Esophagus (tissue), 2 donors: Measurements from ENCODE around the gene PCOLCE2. TPM values are rescaled to one million over a fixed set of nuclear protein-coding genes. Genes with fewer than 3 reads are reported as not detected.

Experiments
- H3K27ac ChIP-seq, 2 donors: one replicate each; pipeline ENCODE4 v1.5.1; 2013; ENCODE audit warnings: low read depth in 2 of 2, mild to moderate bottlenecking in 2 of 2, inconsistent platforms in 1 of 2, low read length in 1 of 2, moderate library complexity in 1 of 2
- H3K27me3 ChIP-seq, 2 donors: one replicate each; pipeline ENCODE4 v1.6.1; 2013; ENCODE audit warnings: low read length in 2 of 2, control low read depth in 1 of 2, mild to moderate bottlenecking in 1 of 2; ENCODE audit not compliant: insufficient read depth in 2 of 2, control insufficient read depth in 1 of 2
- H3K36me3 ChIP-seq, 2 donors: one replicate each; pipeline ENCODE4 v1.6.1; 2013; ENCODE audit warnings: low read length in 1 of 2; ENCODE audit not compliant: control insufficient read depth in 2 of 2, insufficient read depth in 2 of 2
- H3K4me1 ChIP-seq, 2 donors: one replicate each; pipeline ENCODE4 v1.6.1; 2013; ENCODE audit warnings: low read length in 1 of 2; ENCODE audit not compliant: control insufficient read depth in 2 of 2, insufficient read depth in 2 of 2
- H3K4me3 ChIP-seq, 2 donors: one replicate each; pipeline ENCODE4 v1.5.1; 2013; ENCODE audit warnings: low read length in 2 of 2, mild to moderate bottlenecking in 2 of 2, low read depth in 1 of 2, moderate library complexity in 1 of 2
- H3K9me3 ChIP-seq, 2 donors: one replicate each; pipeline ENCODE4 v1.6.1; 2013; ENCODE audit warnings: mild to moderate bottlenecking in 2 of 2, low read depth in 1 of 2, low read length in 1 of 2, moderate library complexity in 1 of 2; ENCODE audit not compliant: control insufficient read depth in 2 of 2, insufficient read depth in 1 of 2
- WGBS, 2 donors: extraction: QIAGEN DNeasy Blood & Tissue Kit; methylation state at CpG; one replicate each; pipeline ENCODE4 v1.1.7; 2013; 5-methylcytosine and 5-hydroxymethylcytosine counted together
- polyA plus RNA-seq, 2 donors: library from polyadenylated mRNA; stranded (reverse); fragments of 200-250 nt; gene quantifications; one replicate each; pipeline ENCODE4 v1.2.3, GENCODE V29; 2013
- donor health status: healthy with polysubstance abuse.
- donor health status: Bipolar disorder and iron deficiency.

PCOLCE2 gene
- polyA plus RNA-seq, 2 donors = 1.4 to 1.9 TPM

DNA sequence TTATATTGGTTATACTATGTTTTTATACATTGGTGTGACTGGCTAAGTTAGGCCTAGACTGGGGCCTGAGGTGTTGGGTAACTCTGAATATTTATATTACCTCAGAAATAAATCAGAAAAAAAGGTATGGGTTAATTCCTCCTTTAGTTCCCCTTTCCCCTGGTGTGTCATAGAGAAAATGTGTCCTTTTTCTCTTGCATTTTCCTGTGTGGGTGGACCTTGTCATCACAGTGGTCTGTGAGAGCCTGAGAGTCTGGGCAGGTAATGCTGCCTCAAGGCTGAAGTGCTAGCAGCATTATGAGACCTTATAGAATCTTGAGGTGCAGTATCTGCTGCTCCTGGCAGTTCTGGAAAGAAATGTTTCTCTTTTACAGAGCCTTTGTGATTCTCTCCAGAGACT, 69.7 kb downstream of the PCOLCE2 start:
- Histone ChIP-seq H3K27ac (no peak overlapping the region), H3K4me3 (no peak overlapping the region), H3K27me3 (no peaks in the 10 kb centered on the region), H3K36me3 (no peaks in the 10 kb centered on the region), H3K9me3 (no peaks in the 10 kb centered on the region), H3K4me1 (no peaks in the 10 kb centered on the region)

DNA sequence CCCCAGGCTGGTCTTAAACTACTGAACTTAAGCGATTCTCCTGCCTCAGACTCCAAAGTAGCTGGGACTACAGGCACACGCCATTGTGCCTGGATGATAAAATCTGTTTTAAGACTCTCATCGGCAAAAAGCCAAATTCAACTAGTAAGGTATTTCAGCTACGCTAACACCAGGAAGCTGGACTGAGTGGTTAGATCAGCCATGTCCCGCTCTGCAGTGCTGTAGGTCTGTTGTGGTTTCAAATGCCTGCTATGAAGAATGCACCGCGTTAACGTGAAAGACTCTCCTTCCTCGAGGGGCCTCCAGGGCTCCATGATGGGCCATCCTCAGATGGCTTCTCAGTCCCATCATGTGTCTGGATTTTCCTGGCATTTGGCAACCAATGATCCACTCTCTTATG, 70.2 kb downstream of the PCOLCE2 start:
- no peaks in the 10 kb centered on the region for H3K4me1 ChIP-seq
- 91 to 94% methylated on average over 9 of the region's 9 CpGs for WGBS, 2 donors
- no peaks in the 10 kb centered on the region for H3K9me3 ChIP-seq
- H3K27ac ChIP-seq = no peak overlapping the region
- H3K36me3 ChIP-seq = no peaks in the 10 kb centered on the region
- H3K4me3 ChIP-seq = no peak overlapping the region
- H3K27me3 ChIP-seq = no peaks in the 10 kb centered on the region

DNA sequence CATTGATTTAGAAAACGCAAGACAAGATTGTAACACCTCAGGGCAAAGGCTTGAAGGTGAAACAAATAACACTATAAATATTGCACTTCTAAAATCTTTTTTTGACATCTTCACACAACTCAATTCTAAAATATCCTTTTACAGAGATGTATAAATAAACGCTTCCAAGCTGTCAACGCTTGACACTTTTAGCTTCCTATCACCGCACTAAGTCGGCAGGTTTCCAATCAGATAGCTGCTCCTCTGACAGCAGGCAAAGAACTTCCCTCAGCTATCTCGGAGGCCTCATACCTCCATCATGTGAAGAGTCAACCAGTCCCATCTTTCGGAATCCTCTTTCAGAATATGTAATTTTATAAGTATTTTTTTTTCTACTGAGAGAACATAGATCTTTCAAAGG, 71.0 kb downstream of the PCOLCE2 start:
- Histone ChIP-seq H3K4me3 (no peak overlapping the region), H3K27me3 (no peaks in the 10 kb centered on the region), H3K9me3 (no peaks in the 10 kb centered on the region), H3K27ac (no peak overlapping the region), H3K4me1 (no peaks in the 10 kb centered on the region), H3K36me3 (no peaks in the 10 kb centered on the region)
- WGBS, 2 donors = 76 to 81% methylated on average over 7 of the region's 7 CpGs

DNA sequence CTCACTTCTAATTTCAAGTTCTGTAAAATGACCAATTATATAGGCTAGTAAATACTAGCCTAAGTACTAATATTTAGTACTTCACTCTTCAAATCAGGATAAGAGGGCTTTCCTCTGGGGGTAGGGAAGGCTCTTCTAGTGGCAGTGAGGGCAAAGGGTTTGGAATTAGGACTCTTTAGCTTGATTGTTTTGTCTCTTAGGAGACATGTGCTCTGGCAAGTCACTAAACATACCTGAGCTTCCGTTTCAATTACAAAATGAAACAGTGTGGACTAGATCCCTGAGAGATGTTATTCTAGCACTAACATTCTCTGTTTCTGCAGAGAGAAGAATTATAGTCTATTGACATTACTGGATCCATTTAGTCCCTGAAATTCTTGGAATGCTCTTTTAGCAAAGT, 71.5 kb downstream of the PCOLCE2 start:
- Histone ChIP-seq H3K4me3 (no peak overlapping the region), H3K36me3 (no peaks in the 10 kb centered on the region), H3K27ac (no peak overlapping the region), H3K9me3 (no peaks in the 10 kb centered on the region), H3K27me3 (no peaks in the 10 kb centered on the region), H3K4me1 (no peaks in the 10 kb centered on the region)
- WGBS, 2 donors = 49 to 50% methylated on average over 1 of the region's 1 CpG

DNA sequence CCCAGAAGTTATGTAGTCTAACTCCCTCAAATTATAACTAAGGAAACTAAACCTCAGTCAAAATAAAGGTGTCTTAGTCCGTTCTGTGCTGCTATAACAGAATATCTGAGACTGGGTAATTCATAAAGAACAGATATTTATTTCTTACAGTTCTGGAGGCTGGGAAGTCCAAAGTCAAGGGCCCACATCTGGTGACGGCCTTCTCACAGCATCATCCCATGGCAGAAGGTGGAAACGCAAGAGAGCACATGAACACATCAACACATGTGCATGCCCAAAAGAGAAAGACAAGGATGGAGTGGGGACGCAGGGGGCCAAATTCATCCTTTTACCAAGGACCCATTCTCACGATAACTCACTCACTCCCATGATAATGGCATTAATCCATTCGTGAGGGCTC, 73.1 kb downstream of the PCOLCE2 start:
- no peaks in the 10 kb centered on the region for H3K4me1 ChIP-seq
- no peak overlapping the region for H3K27ac ChIP-seq
- no peaks in the 10 kb centered on the region for H3K9me3 ChIP-seq
- H3K36me3 ChIP-seq = no peaks in the 10 kb centered on the region
- no peak overlapping the region for H3K4me3 ChIP-seq
- 93 to 96% methylated on average over 6 of the region's 6 CpGs for WGBS, 2 donors
- no peaks in the 10 kb centered on the region for H3K27me3 ChIP-seq

DNA sequence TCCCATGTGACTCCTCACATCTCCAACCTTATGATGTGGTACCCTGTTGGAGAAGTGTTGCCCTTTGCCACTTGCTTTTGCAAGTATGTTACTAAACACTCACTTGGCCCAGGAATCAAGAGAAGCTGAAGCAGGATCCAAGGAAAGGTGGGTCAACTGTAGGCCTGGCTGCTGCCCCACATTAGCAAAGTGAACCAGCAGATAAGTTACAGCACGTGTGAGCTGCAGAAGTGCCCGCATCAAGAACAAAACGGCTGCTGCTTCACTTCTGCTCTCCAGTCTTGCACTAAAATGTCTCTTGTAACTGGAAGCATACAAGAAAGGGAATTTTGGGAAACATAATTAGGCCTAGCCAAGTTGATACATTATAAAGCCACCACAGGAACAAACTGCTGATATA, 79.6 kb downstream of the PCOLCE2 start:
- no peaks in the 10 kb centered on the region for H3K4me1 ChIP-seq
- H3K27me3 ChIP-seq = no peaks in the 10 kb centered on the region
- H3K36me3 ChIP-seq = no peaks in the 10 kb centered on the region
- no peaks in the 10 kb centered on the region for H3K9me3 ChIP-seq
- no peak overlapping the region for H3K4me3 ChIP-seq
- WGBS, 2 donors = 83 to 88% methylated on average over 3 of the region's 3 CpGs
- H3K27ac ChIP-seq = no peak overlapping the region

DNA sequence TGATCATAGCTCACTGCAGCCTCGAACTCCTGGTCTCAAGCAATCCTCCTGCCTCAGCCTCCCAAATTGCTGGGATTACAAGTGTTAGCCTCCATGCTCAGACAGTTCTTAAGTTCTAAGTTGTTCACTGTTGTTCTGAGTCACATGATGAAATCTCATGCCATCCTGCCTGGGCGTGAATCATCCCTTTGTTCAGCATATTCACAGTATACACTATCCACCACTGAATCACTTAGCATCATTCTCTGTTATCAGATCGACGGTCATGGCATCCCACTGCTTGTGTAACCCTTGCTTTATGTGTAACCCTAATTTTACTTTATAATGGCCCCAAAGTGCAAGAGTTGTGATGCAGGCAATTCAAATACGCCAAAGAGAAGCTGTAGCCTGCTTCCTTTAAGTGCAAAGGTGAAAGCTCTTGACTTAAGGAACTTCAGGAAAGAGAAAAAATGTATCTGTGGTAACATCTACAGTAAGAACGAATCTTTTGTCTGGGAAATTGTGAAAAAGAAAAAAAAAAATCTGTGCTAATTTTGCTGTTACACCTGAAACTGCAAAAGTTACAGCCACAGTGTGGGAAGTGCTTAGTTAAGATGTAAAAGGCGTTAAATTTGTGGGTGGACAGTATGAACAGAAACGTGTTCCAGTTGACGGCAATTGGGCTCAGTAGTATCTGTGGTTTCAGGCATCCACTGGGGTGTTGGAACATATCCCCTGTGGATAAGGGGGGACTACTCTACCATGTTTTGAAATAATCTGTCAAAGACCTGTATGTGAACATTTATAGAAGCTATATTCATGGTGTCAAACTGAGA, 80.6 kb downstream of the PCOLCE2 start:
- Histone ChIP-seq H3K36me3 (no peaks in the 10 kb centered on the region), H3K4me1 (no peaks in the 10 kb centered on the region), H3K4me3 (no peak overlapping the region), H3K27me3 (no peaks in the 10 kb centered on the region), H3K9me3 (no peaks in the 10 kb centered on the region), H3K27ac (no peak overlapping the region)
- 79 to 81% methylated on average over 9 of the region's 9 CpGs for WGBS, 2 donors

DNA sequence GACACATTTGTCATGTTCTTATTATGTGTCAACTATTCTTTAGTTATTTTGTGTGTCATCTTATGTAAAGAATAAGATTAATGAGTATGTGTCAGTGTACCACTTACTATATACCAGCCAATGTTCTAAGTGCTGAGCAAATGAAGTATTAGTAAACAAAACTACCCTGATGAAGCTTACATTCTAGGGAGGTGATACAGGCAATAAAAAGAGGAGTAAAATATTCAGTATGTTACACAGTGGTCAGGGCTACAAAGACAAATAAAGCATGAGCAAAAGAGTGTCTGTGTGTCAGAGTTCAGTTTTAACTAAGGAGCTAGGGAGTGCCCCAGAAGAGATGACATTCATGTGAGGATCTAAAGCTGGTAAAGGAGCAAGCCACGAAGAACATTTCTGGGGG, 86.0 kb downstream of the PCOLCE2 start:
- WGBS, 2 donors = 60 to 75% methylated on average over 1 of the region's 1 CpG

DNA sequence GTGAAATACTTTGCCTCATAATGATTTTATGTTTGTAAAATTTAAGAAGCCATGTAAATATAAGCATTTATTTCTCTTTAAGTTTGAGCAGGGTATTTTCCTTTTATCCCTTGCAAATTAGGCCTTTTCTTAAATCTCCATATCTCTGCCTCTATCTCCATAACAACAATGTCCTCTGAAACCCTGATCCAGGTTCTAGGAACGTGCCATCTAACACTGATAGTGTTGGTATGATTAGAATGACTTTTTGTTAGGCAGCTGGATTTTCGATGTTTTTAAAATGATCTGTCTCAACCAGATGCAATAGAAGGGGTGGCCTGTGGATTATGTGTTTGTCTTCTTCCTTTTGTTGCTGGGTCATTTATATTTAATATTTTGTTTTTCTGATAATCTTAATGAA, 87.1 kb downstream of the PCOLCE2 start:
- H3K36me3 ChIP-seq = no peaks in the 10 kb centered on the region

More for the DNA sequence above, 86.0 kb downstream of the PCOLCE2 start:
- H3K9me3 ChIP-seq = no peaks in the 10 kb centered on the region
- no peaks in the 10 kb centered on the region for H3K36me3 ChIP-seq
- no peak overlapping the region for H3K27ac ChIP-seq
- no peaks in the 10 kb centered on the region for H3K27me3 ChIP-seq
- H3K4me3 ChIP-seq = no peak overlapping the region
- no peaks in the 10 kb centered on the region for H3K4me1 ChIP-seq

DNA sequence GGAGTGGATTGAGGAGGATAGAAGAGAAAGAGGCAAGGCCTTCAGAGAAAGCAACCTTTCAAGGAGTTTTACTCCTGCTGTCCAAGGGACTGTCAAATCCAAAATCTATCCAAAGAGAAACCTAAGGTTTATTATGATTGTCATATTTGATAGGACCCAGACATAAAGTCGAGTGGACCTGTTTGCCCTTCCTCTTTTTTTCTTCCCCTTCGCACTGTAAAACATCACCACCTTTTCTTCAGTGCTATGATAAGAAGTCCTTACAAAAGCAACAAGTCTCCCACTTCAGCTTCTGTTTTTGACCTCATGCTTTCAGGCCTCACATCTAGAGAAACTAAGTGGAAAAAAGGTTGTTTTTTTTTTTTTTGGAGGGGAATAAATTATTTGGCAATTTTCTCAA, 92.1 kb downstream of the PCOLCE2 start:
- Histone ChIP-seq H3K4me3 (no peak overlapping the region), H3K27me3 (no peaks in the 10 kb centered on the region), H3K36me3 (no peaks in the 10 kb centered on the region), H3K4me1 (no peaks in the 10 kb centered on the region), H3K27ac (no peak overlapping the region), H3K9me3 (no peaks in the 10 kb centered on the region)
- WGBS, 2 donors = 77 to 90% methylated on average over 2 of the region's 2 CpGs

More for the DNA sequence above, 87.1 kb downstream of the PCOLCE2 start:
- Histone ChIP-seq H3K9me3 (no peaks in the 10 kb centered on the region), H3K27me3 (no peaks in the 10 kb centered on the region), H3K4me3 (no peak overlapping the region), H3K27ac (no peak overlapping the region), H3K4me1 (no peaks in the 10 kb centered on the region)
- 84 to 87% methylated on average over 2 of the region's 2 CpGs for WGBS, 2 donors
